Endothelial cell of umbilical vein (primary cell): ENCODE data around the gene GLDN. TPM values are rescaled to one million over a fixed set of nuclear protein-coding genes. Genes with fewer than 3 reads are reported as not detected.

Experiments used
- BruUV-seq: library from RNA; stranded (reverse); fragments of 400-500 nt; replicated peaks from 2 replicates; lab custom pipeline; 2021; lab: Mats Ljungman, UMichigan
- CTCF ChIA-PET: fragments of 300-600, 350-600 bp; sonication (Branson Sonifier 250); formaldehyde crosslinking; loops from one replicate; lab custom pipeline; 2021; ENCODE audit warnings: antibody characterized with exemption, inconsistent platforms; lab: Charles Lee
- POLR2A ChIA-PET: fragments of 300-600, 350-600 bp; sonication (Branson Sonifier 250); formaldehyde crosslinking; loops from one replicate; lab custom pipeline; 2021; ENCODE audit warnings: antibody characterized with exemption, inconsistent platforms; lab: Charles Lee
- DNase-seq: peaks from one replicate; pipeline ENCODE4 v3.0.0-alpha.2; 2011; ENCODE audit warnings: low read depth, low spot score
- FAIRE-seq: peaks from 2 replicates; lab custom pipeline; 2011; peaks lifted over from hg19 to GRCh38; lab: Jason Lieb, UNC
- H2AFZ ChIP-seq: 2 replicates; pipeline ENCODE4 v1.6.0; 2012; ENCODE audit warnings: low read depth, low read length, control low read depth, inconsistent platforms
- H3K27ac ChIP-seq: 2 replicates; pipeline ENCODE4 v1.5.1; 2011; ENCODE audit warnings: low read depth, mild to moderate bottlenecking, control low read depth, low read length, moderate library complexity; ENCODE audit not compliant: insufficient read depth
- H3K27me3 ChIP-seq, 2 experiments: 2 replicates each; pipeline versions ENCODE4 v1.6.0 to v1.6.1; 2011; ENCODE audit warnings: low read length in 2 of 2, mixed read lengths in 1 of 2; ENCODE audit not compliant: control insufficient read depth in 2 of 2, insufficient read depth in 2 of 2
- H3K36me3 ChIP-seq, 2 experiments: 2 replicates in 1 of 2; 3 replicates in 1 of 2; pipeline ENCODE4 v1.5.1; 2011; ENCODE audit warnings: low read length in 2 of 2, mild to moderate bottlenecking in 1 of 2, moderate library complexity in 1 of 2; ENCODE audit not compliant: control insufficient read depth in 2 of 2, insufficient read depth in 2 of 2; ENCODE audit errors: extremely low read depth in 1 of 2
- H3K4me1 ChIP-seq: 3 replicates; pipeline ENCODE4 v1.5.1; 2011; ENCODE audit warnings: mild to moderate bottlenecking, low read length; ENCODE audit not compliant: control insufficient read depth, insufficient read depth; ENCODE audit errors: extremely low read depth
- H3K4me2 ChIP-seq: 2 replicates; pipeline ENCODE4 v1.6.1; 2011; ENCODE audit warnings: low read length, control low read depth, mixed read lengths; ENCODE audit not compliant: insufficient read depth
- H3K4me3 ChIP-seq, 3 experiments: fragments of 200-600 bp in 1 of 3; sonication (generic), shearing (Covaris generic) in 1 of 3; replicated peaks in 1 of 3; 2 replicates each; pipeline ENCODE4 v1.5.1; 2011 to 2016; ENCODE audit warnings: control low read depth in 3 of 3, low read length in 3 of 3, mild to moderate bottlenecking in 2 of 3, inconsistent platforms in 1 of 3, low read depth in 1 of 3, moderate library complexity in 1 of 3; ENCODE audit not compliant: insufficient read depth in 1 of 3
- H3K79me2 ChIP-seq: 2 replicates; pipeline ENCODE4 v1.6.0; 2012; ENCODE audit warnings: low read length, inconsistent platforms; ENCODE audit not compliant: control insufficient read depth, insufficient read depth
- H3K9ac ChIP-seq: replicated peaks from 2 replicates; pipeline ENCODE3; 2011; ENCODE audit warnings: low read length, control low read depth; ENCODE audit not compliant: insufficient read depth; ENCODE audit errors: extremely low read depth
- H3K9me1 ChIP-seq: replicated peaks from 3 replicates; pipeline ENCODE4 v1.6.0; 2011; ENCODE audit warnings: mild to moderate bottlenecking, low read length; ENCODE audit not compliant: control insufficient read depth, insufficient read depth; ENCODE audit errors: extremely low read depth
- H3K9me3 ChIP-seq: replicated peaks from 2 replicates; pipeline ENCODE4 v1.5.1; 2012; ENCODE audit warnings: low read length, inconsistent platforms; ENCODE audit not compliant: control insufficient read depth, insufficient read depth
- H4K20me1 ChIP-seq: replicated peaks from 2 replicates; pipeline ENCODE3; 2011; ENCODE audit warnings: mild to moderate bottlenecking, low read length; ENCODE audit not compliant: control insufficient read depth, insufficient read depth; ENCODE audit errors: extremely low read depth
- CTCF ChIP-seq, 2 donors: IDR thresholded peaks; 1 replicate in 1 of 2; 2 replicates in 1 of 2; pipeline ENCODE4 v1.5.1; 2011; ENCODE audit warnings: low read length in 2 of 2, mild to moderate bottlenecking in 2 of 2, moderate library complexity in 2 of 2, control low read depth in 1 of 2, inconsistent platforms in 1 of 2, low read depth in 1 of 2; ENCODE audit not compliant: insufficient read depth in 1 of 2; ENCODE audit errors: extremely low read depth in 1 of 2
- EZH2 ChIP-seq: IDR thresholded peaks from 2 replicates; pipeline ENCODE4 v1.6.1; 2012; ENCODE audit warnings: borderline replicate concordance, low read depth, mild to moderate bottlenecking, moderate library complexity, low read length, inconsistent platforms; ENCODE audit not compliant: severe bottlenecking
- FOS ChIP-seq: IDR thresholded peaks from 2 replicates; pipeline ENCODE4 v1.6.1; 2011; ENCODE audit warnings: mild to moderate bottlenecking, low read length, moderate library complexity, borderline replicate concordance; ENCODE audit not compliant: insufficient read depth
- GATA2 ChIP-seq: IDR thresholded peaks from 2 replicates; pipeline ENCODE4 v1.7.0; 2011; ENCODE audit warnings: low read depth, mild to moderate bottlenecking, moderate library complexity, mixed read lengths, low read length; ENCODE audit not compliant: insufficient read length, insufficient read depth
- JUN ChIP-seq: IDR thresholded peaks from 2 replicates; pipeline ENCODE4 v1.6.1; 2011; ENCODE audit warnings: borderline replicate concordance, low read depth; ENCODE audit not compliant: insufficient read length, insufficient read depth
- MAX ChIP-seq: IDR thresholded peaks from 2 replicates; pipeline ENCODE4 v1.6.1; 2011; ENCODE audit not compliant: insufficient read depth, insufficient read length
- MYC ChIP-seq: IDR thresholded peaks from one replicate; pipeline ENCODE4 v1.6.1; 2011; ENCODE audit warnings: mild to moderate bottlenecking, low read depth, low read length
- POLR2A ChIP-seq: IDR thresholded peaks from 2 replicates; pipeline ENCODE4 v1.6.1; 2012; ENCODE audit warnings: low read depth, mild to moderate bottlenecking, control low read depth, low read length
- POLR2AphosphoS5 ChIP-seq: IDR thresholded peaks from 2 replicates; pipeline ENCODE4 v1.6.1; 2012; ENCODE audit warnings: low read depth, mild to moderate bottlenecking, control low read depth, low read length, moderate library complexity; ENCODE audit not compliant: insufficient read depth
- dilution Hi-C: fragments of 300-500 bp; cut with MboI; formaldehyde crosslinking; loops from one replicate; pipeline ENCODE4 v1.15.0; 2019; ENCODE audit warnings: low sequenced_read_pairs; ENCODE audit not compliant: extremely low pct_ligation_motif_present
- intact Hi-C: fragments of 100-400 bp; cut with micrococcal nuclease; formaldehyde crosslinking; loops from one replicate; pipeline ENCODE4 v1.10.0; 2022
- polyA plus RNA-seq, 4 experiments: library from polyadenylated mRNA; depleted of rRNA in 3 of 4; stranded (reverse) in 3 of 4; unstranded in 1 of 4; fragments of >200 nt; gene quantifications; 2 replicates each; pipeline versions ENCODE4 v1.2.1 to v1.2.3, GENCODE V29; 2011 to 2012; ENCODE audit warnings: missing spikeins in 1 of 4
- total RNA-seq: library from RNA; stranded (reverse); gene quantifications from 2 replicates; pipeline ENCODE4 v1.2.3, GENCODE V29; 2021

Gene GLDN
- total and polyA plus RNA-seq, 2 donors (not counting 3 experiments of a cell fraction or from before 2014, with no cell fraction given): not detected

DNA sequence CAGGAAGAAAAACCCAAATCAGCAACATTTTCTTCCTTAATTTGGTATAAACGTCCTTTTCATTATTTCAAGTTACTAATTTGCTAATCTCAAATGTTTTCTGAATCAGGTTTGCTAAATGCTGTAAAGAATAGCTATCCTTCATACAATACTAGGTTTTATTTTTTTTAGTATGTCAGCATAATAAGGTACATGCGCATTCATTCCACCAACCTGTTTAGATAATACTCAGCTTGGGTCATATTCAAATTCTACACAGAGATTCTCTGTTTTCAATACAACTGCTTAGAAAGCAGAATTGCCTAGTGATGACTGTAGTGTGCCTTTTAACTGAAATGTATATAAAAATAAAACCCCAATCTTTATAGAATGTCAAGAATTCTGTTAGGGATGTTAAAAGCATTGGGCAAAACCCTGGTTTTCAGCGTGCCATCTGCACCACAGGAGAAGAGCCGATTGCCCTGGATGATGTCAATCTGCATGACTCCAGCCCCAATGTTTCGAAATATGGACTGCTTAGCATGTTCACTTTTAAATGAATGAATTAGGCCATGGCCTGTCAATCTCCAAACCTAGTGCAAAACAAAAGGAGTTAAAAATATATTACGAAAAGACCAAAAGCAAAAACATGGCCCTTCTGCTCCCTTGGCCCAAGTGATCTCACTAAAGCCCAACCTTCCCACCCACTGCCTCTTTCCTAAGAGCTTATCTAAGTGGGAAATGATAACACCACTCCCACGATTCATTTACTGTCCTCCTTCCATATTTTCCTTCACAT is 107.4 kb downstream of the GLDN start:
- Histone ChIP-seq H3K9me3 (no peaks in the 10 kb centered on the region), H3K9me1 (no peaks in the 10 kb centered on the region), H2AFZ (no peak overlapping the region), H3K36me3 (peaks cover 0 to 2% of the 10 kb centered on the region in 2 experiments), H3K79me2 (no peaks in the 10 kb centered on the region), H3K4me3 (no peak overlapping the region), H3K27me3 (no peaks in the 10 kb centered on the region), H4K20me1 (no peaks in the 10 kb centered on the region), H3K27ac (no peak overlapping the region), H3K4me2 (no peak overlapping the region), H3K4me1 (no peaks in the 10 kb centered on the region), H3K9ac (no peak overlapping the region)
- TF ChIP-seq GATA2 (no peak), MYC (no peak), POLR2AphosphoS5 (no peak), MAX (no peak), POLR2A (no peak), FOS (no peak), JUN (no peak), EZH2 (no peak), CTCF (IDR thresholded peaks at IDR 0.05; ENCODE audit: extremely low read depth in 1 of 2, insufficient read depth in 1 of 2, low read depth in 1 of 2, low read length in 2 of 2) (no peak)
- dilution Hi-C loops: no loop called here
- ChIA-PET POLR2A (no interaction called here), CTCF (interaction anchor here (1.3 to 1.4 kb wide), 2 partner anchors 9 to 24 kb away, joined by 3 to 5 read pairs; no protein-coding TSS in a partner anchor)
- no peak for FAIRE-seq
- no TSS peak for BruUV-seq
- DNase-seq: no peak
- intact Hi-C loops: no loop called here
